MM.1S (cell line): ENCODE measurements around the gene POLD4.

Source experiments
- DNase-seq: peaks from one replicate; pipeline ENCODE4 v3.0.0-alpha.2; 2015
- H2AFZ ChIP-seq: fragments of 300-600 bp; sonication (generic); 2 replicates; pipeline ENCODE4 v1.6.0; 2016; ENCODE audit warnings: antibody characterized with exemption, low read length
- H3F3A ChIP-seq: fragments of 300-600 bp; sonication (generic); 2 replicates; pipeline ENCODE4 v1.6.1; 2016; ENCODE audit warnings: mild to moderate bottlenecking, antibody characterized with exemption, low read length, moderate library complexity, mixed read lengths; ENCODE audit not compliant: insufficient read depth
- H3K27ac ChIP-seq: fragments of 300-600 bp; sonication (generic); 2 replicates; pipeline ENCODE4 v1.5.1; 2016; ENCODE audit warnings: mild to moderate bottlenecking, low read length
- H3K27me3 ChIP-seq: fragments of 300-600 bp; sonication (generic); replicated peaks from 2 replicates; pipeline ENCODE4 v1.6.0; 2016; ENCODE audit warnings: low read length; ENCODE audit not compliant: insufficient read depth
- H3K36me3 ChIP-seq: fragments of 300-600 bp; sonication (generic); replicated peaks from 2 replicates; pipeline ENCODE4 v1.6.1; 2016; ENCODE audit warnings: mild to moderate bottlenecking, low read length, mixed read lengths; ENCODE audit not compliant: insufficient read depth
- H3K4me1 ChIP-seq: fragments of 300-600 bp; sonication (generic); 2 replicates; pipeline ENCODE4 v1.6.1; 2016; ENCODE audit warnings: low read length, mixed read lengths
- H3K4me2 ChIP-seq: fragments of 300-600 bp; sonication (generic); 2 replicates; pipeline ENCODE4 v1.6.0; 2016; ENCODE audit warnings: low read depth, low read length
- H3K4me3 ChIP-seq: fragments of 300-600 bp; sonication (generic); 2 replicates; pipeline ENCODE4 v1.5.1; 2016; ENCODE audit warnings: low read length, mixed read lengths
- H3K79me2 ChIP-seq: fragments of 300-600 bp; sonication (generic); 2 replicates; pipeline ENCODE4 v1.6.1; 2016; ENCODE audit warnings: mixed run types, low read length, mixed read lengths
- H3K9ac ChIP-seq: fragments of 300-600 bp; sonication (generic); 2 replicates; pipeline ENCODE4 v1.6.1; 2016; ENCODE audit warnings: low read length, mixed read lengths
- H3K9me2 ChIP-seq: fragments of 300-600 bp; sonication (generic); replicated peaks from 2 replicates; pipeline ENCODE4 v1.6.1; 2016; ENCODE audit warnings: mild to moderate bottlenecking, low read length, mixed read lengths; ENCODE audit not compliant: insufficient read depth
- H3K9me3 ChIP-seq: fragments of 300-600 bp; sonication (generic); replicated peaks from 2 replicates; pipeline ENCODE4 v1.6.1; 2016; ENCODE audit warnings: mild to moderate bottlenecking, low read length, mixed read lengths; ENCODE audit not compliant: insufficient read depth
- H4K20me1 ChIP-seq: fragments of 300-600 bp; sonication (generic); 2 replicates; pipeline ENCODE4 v1.6.1; 2016; ENCODE audit warnings: mild to moderate bottlenecking, low read length, moderate library complexity, mixed read lengths; ENCODE audit not compliant: insufficient read depth
- CTCF ChIP-seq: fragments of 300-600 bp; sonication (generic); IDR thresholded peaks from 2 replicates; pipeline ENCODE4 v1.5.1; 2016; ENCODE audit warnings: antibody characterized with exemption, low read length, mixed read lengths
- EZH2 ChIP-seq: fragments of 300-600 bp; sonication (generic); optimal IDR thresholded peaks from 2 replicates; pipeline ENCODE3; 2017; ENCODE audit warnings: low read depth, mild to moderate bottlenecking, antibody characterized with exemption, low read length, mixed read lengths
- EZH2phosphoT487 ChIP-seq: fragments of 300-600 bp; sonication (generic); IDR thresholded peaks from 2 replicates; pipeline ENCODE4 v1.6.1; 2018; ENCODE audit warnings: antibody characterized with exemption, low read length

Gene POLD4

GRCh38 chr11:67390947-67391303, 37.6 kb upstream of the POLD4 start:
- peak overlapping the region; percentile 74 for H3K4me2 ChIP-seq

GRCh38 chr11:67389477-67389876, 36.1 kb upstream of the POLD4 start:
- TF ChIP-seq CTCF: peak; percentile 67
- TF ChIP-seq EZH2phosphoT487: no peak
- H3K27me3 ChIP-seq: peaks cover 3% of the 10 kb centered on the region; the same call in 1 of the 2 replicates
- no peak overlapping the region for H3K4me3 ChIP-seq
- H3K79me2 ChIP-seq: peaks cover 37% of the 10 kb centered on the region
- no peak overlapping the region for H3K4me2 ChIP-seq
- no peak overlapping the region for H2AFZ ChIP-seq
- peak; percentile 45 for DNase-seq
- no peaks in the 10 kb centered on the region for H3K9me2 ChIP-seq
- peaks cover 12% of the 10 kb centered on the region; the same call in 1 of the 2 replicates for H3F3A ChIP-seq
- H3K9me3 ChIP-seq: no peaks in the 10 kb centered on the region
- no peaks in the 10 kb centered on the region for H4K20me1 ChIP-seq
- no peak overlapping the region for H3K27ac ChIP-seq
- H3K36me3 ChIP-seq: no peaks in the 10 kb centered on the region
- H3K9ac ChIP-seq: no peak overlapping the region
- peaks cover 9% of the 10 kb centered on the region for H3K4me1 ChIP-seq

More at GRCh38 chr11:67390947-67391303, 37.6 kb upstream of the POLD4 start:
- TF ChIP-seq EZH2: no peak
- TF ChIP-seq EZH2phosphoT487: no peak
- TF ChIP-seq CTCF: no peak
- H3K9me3 ChIP-seq: no peaks in the 10 kb centered on the region
- H3K4me1 ChIP-seq: peaks cover 9% of the 10 kb centered on the region
- H3K79me2 ChIP-seq: peaks cover 44% of the 10 kb centered on the region
- peak overlapping the region; percentile 50; the same call in 1 of the 2 replicates for H3K27ac ChIP-seq
- no peaks in the 10 kb centered on the region for H4K20me1 ChIP-seq
- peak overlapping the region; percentile 98 for H2AFZ ChIP-seq
- H3F3A ChIP-seq: peaks cover 12% of the 10 kb centered on the region; the same call in 1 of the 2 replicates
- no peaks in the 10 kb centered on the region for H3K36me3 ChIP-seq
- no peak for DNase-seq
- H3K4me3 ChIP-seq: peak overlapping the region; percentile 97
- peak overlapping the region; percentile 91 for H3K9ac ChIP-seq
- no peaks in the 10 kb centered on the region for H3K9me2 ChIP-seq
- H3K27me3 ChIP-seq: no peaks in the 10 kb centered on the region

GRCh38 chr11:67387518-67387917, 34.2 kb upstream of the POLD4 start:
- Histone ChIP-seq H3K4me1 (peaks cover 6% of the 10 kb centered on the region), H3K27me3 (peaks cover 6% of the 10 kb centered on the region; the same call in 1 of the 2 replicates), H3K27ac (no peak overlapping the region), H3K9me3 (no peaks in the 10 kb centered on the region), H3K79me2 (peaks cover 19% of the 10 kb centered on the region), H4K20me1 (no peaks in the 10 kb centered on the region), H3K9ac (no peak overlapping the region), H2AFZ (no peak overlapping the region), H3K4me3 (no peak overlapping the region), H3F3A (peaks cover 12% of the 10 kb centered on the region; the same call in 1 of the 2 replicates), H3K36me3 (no peaks in the 10 kb centered on the region), H3K9me2 (no peaks in the 10 kb centered on the region), H3K4me2 (no peak overlapping the region)
- TF ChIP-seq EZH2phosphoT487: no peak
- TF ChIP-seq EZH2: no peak
- no peak for TF ChIP-seq CTCF
- DNase-seq: no peak
